ENCODE results near the gene S100A5. TPM values are rescaled to one million over a fixed set of nuclear protein-coding genes. Genes with fewer than 3 reads are reported as not detected.

Gene S100A5
- total RNA-seq, 2 donors from 2014 or later: not detected

GRCh38 chr1:153490272-153491051, 50.3 kb downstream of the S100A5 start:
- peaks cover 11% of the 10 kb centered on the region for H3K4me1 ChIP-seq
- intact Hi-C loops (cut with DNase I): no loop called here
- peak overlapping the region; percentile 15 to 36 (median 28) for H3K27ac ChIP-seq
- no peaks in the 10 kb centered on the region for H3K27me3 ChIP-seq
- ATAC-seq (peak; percentile 85), DNase-seq (peak; percentile 40 to 72 (median 64))
- WGBS, 2 donors: 37 to 39% methylated on average over 11 to 12 of the region's 12 CpGs
- no peaks in the 10 kb centered on the region for H3K36me3 ChIP-seq (replicated peaks in 1 of 2; ENCODE audit: insufficient read depth in 1 of 2, low read depth in 2 of 2)
- H3K4me3 ChIP-seq: no peak overlapping the region
- TF ChIP-seq CTCF (IDR thresholded peaks at IDR 0.05): no peak
- no peak for TF ChIP-seq POLR2A (IDR thresholded peaks at IDR 0.05)
- H3K9me3 ChIP-seq: no peaks in the 10 kb centered on the region

- H3K9me3 ChIP-seq: no peaks in the 10 kb centered on the region
- DNase-seq: peak in 3 of 4 donors; percentile 3 to 44 (median 33)
- TF ChIP-seq CTCF (IDR thresholded peaks at IDR 0.05) (no peak), POLR2A (IDR thresholded peaks at IDR 0.05) (no peak)
- no peaks in the 10 kb centered on the region for H3K36me3 ChIP-seq (replicated peaks in 1 of 2; ENCODE audit: insufficient read depth in 1 of 2, low read depth in 2 of 2)
- ATAC-seq: no peak
- WGBS, 2 donors: 4 to 9% methylated on average over 4 of the region's 4 CpGs
- H3K4me3 ChIP-seq: no peak overlapping the region
- H3K4me1 ChIP-seq: peaks cover 11% of the 10 kb centered on the region
- no peak overlapping the region for H3K27ac ChIP-seq
- intact Hi-C loops (cut with DNase I): no loop called here
- no peaks in the 10 kb centered on the region for H3K27me3 ChIP-seq
These were observed 52.0 kb downstream of the S100A5 start for GRCh38 chr1:153488731-153489130.

- WGBS, 2 donors: 88 to 93% methylated on average over 2 of the region's 2 CpGs
- Histone ChIP-seq H3K9me3 (no peaks in the 10 kb centered on the region), H3K27me3 (no peaks in the 10 kb centered on the region), H3K27ac (no peak overlapping the region), H3K4me1 (peaks cover 11% of the 10 kb centered on the region), H3K36me3 (replicated peaks in 1 of 2; ENCODE audit: insufficient read depth in 1 of 2, low read depth in 2 of 2) (no peaks in the 10 kb centered on the region), H3K4me3 (no peak overlapping the region)
- ATAC-seq: no peak
- intact Hi-C loops (cut with DNase I): no loop called here
- no peak for DNase-seq
- TF ChIP-seq CTCF (IDR thresholded peaks at IDR 0.05) (no peak), POLR2A (IDR thresholded peaks at IDR 0.05) (no peak)
These were observed 53.0 kb downstream of the S100A5 start for GRCh38 chr1:153487707-153488106.

Other genes starting within 250 kb of the S100A5 start
- gene PGLYRP3, start 228.0 kb downstream of the S100A5 start, total RNA-seq: not detected
- gene PGLYRP4, start 192.1 kb downstream of the S100A5 start, total RNA-seq: not detected
- gene S100A9, start 183.1 kb downstream of the S100A5 start, total RNA-seq: 10 to 100 TPM; 19.5 to 43.2 TPM
- gene S100A12, start 165.3 kb downstream of the S100A5 start, total RNA-seq: not detected
- 1 to 10 TPM in 1 of 2 donors, not detected in 1; 1.8 TPM for gene S100A8, start 149.9 kb downstream of the S100A5 start, total RNA-seq
- gene S100A7A, start 124.4 kb downstream of the S100A5 start, total RNA-seq: not detected
- not detected for gene S100A7, start 80.3 kb downstream of the S100A5 start, total RNA-seq
- 10 to 100 TPM; 54.7 to 58.9 TPM for gene S100A6, start 4.9 kb downstream of the S100A5 start, total RNA-seq
- 10 to 100 TPM; 49.5 to 81.7 TPM for gene S100A4, start 4.9 kb upstream of the S100A5 start, total RNA-seq
- gene S100A3, start 8.3 kb upstream of the S100A5 start, total RNA-seq: not detected
- gene S100A2, start 24.9 kb upstream of the S100A5 start, total RNA-seq: not detected
- 10 to 100 TPM; 20.1 to 42.5 TPM for gene S100A16, start 72.2 kb upstream of the S100A5 start, total RNA-seq
- gene S100A14, start 75.4 kb upstream of the S100A5 start, total RNA-seq: 10 to 100 TPM; 12.2 to 30.4 TPM
- gene S100A13, start 86.6 kb upstream of the S100A5 start, total RNA-seq: 10 to 100 TPM; 65.3 to 88.7 TPM
- 10 to 100 TPM in 1 of 2 donors, 1 to 10 TPM in 1; 7.3 to 57.0 TPM for gene S100A1, start 87.5 kb upstream of the S100A5 start, total RNA-seq
- 10 to 100 TPM; 62.3 to 68.0 TPM for gene CHTOP, start 93.1 kb upstream of the S100A5 start, total RNA-seq
- 10 to 100 TPM; 21.8 to 23.7 TPM for gene SNAPIN, start 117.8 kb upstream of the S100A5 start, total RNA-seq
- 10 to 100 TPM; 57.7 to 59.1 TPM for gene ILF2, start 130.1 kb upstream of the S100A5 start, total RNA-seq
- 10 to 100 TPM; 11.7 to 16.5 TPM for gene NPR1, start 137.8 kb upstream of the S100A5 start, total RNA-seq
- 10 to 100 TPM; 25.4 to 33.3 TPM for gene INTS3, start 187.1 kb upstream of the S100A5 start, total RNA-seq
- 10 to 100 TPM; 15.0 to 21.1 TPM for gene SLC27A3, start 234.5 kb upstream of the S100A5 start, total RNA-seq

Measured in body of pancreas (tissue), 4 donors.